Breast epithelium (tissue), 4 donors: ENCODE data around the gene SELPLG. TPM values are rescaled to one million over a fixed set of nuclear protein-coding genes. Genes with fewer than 3 reads are reported as not detected.

ENCODE experiments used
- DNase-seq, 2 donors: peaks; one replicate each; pipeline ENCODE4 v3.0.0-alpha.2; 2019; ENCODE audit warnings: low spot score in 2 of 2
- H3K27ac ChIP-seq, 2 donors: fragments of 200-600 bp; sonication (generic) in 1 of 2; one replicate each; pipeline ENCODE4 v1.5.1; 2016 to 2019; ENCODE audit warnings: mild to moderate bottlenecking in 1 of 2
- H3K27me3 ChIP-seq, 2 donors: fragments of 200-600 bp; sonication (generic) in 1 of 2; one replicate each; pipeline versions ENCODE4 v1.5.1 to v1.6.0; 2017 to 2019; ENCODE audit warnings: control low read depth in 1 of 2, mild to moderate bottlenecking in 1 of 2
- H3K36me3 ChIP-seq: fragments of 200-600 bp; one replicate; pipeline ENCODE4 v1.5.1; 2019
- H3K4me1 ChIP-seq, 2 donors: fragments of 200-600 bp; sonication (generic); one replicate each; pipeline ENCODE4 v1.5.1; 2016 to 2019; ENCODE audit warnings: control low read depth in 1 of 2
- H3K4me3 ChIP-seq, 3 donors: fragments of 200-600 bp; sonication (generic); 1 replicate in 2 of 3; 2 replicates in 1 of 3; pipeline ENCODE4 v1.5.1; 2016 to 2019; ENCODE audit warnings: mild to moderate bottlenecking in 3 of 3, moderate library complexity in 2 of 3
- H3K9me3 ChIP-seq, 2 donors: fragments of 200-600 bp; sonication (generic) in 1 of 2; one replicate each; pipeline ENCODE4 v1.5.1; 2016 to 2019; ENCODE audit warnings: control low read depth in 1 of 2
- CTCF ChIP-seq, 3 donors: fragments of 450-650 bp; IDR thresholded peaks; one replicate each; pipeline ENCODE4 v1.5.1; 2016 to 2017; ENCODE audit warnings: antibody characterized with exemption in 3 of 3, mild to moderate bottlenecking in 3 of 3, moderate library complexity in 3 of 3
- POLR2A ChIP-seq: fragments of 450-650 bp; IDR thresholded peaks from one replicate; pipeline ENCODE4 v1.6.1; 2016; ENCODE audit warnings: antibody characterized with exemption, mild to moderate bottlenecking, moderate library complexity
- POLR2AphosphoS5 ChIP-seq, 3 donors: sonication (generic); formaldehyde crosslinking; IDR thresholded peaks; one replicate each; pipeline ENCODE4 v1.6.1; 2017; ENCODE audit warnings: antibody characterized with exemption in 3 of 3
- intact Hi-C: fragments of 100-400 bp; cut with DNase I; formaldehyde crosslinking; loops from one replicate; pipeline ENCODE4 v1.15.1; 2023; ENCODE audit warnings: low total_unique reads
- total RNA-seq, 3 donors: library from RNA; depleted of rRNA; stranded (reverse); fragments of >200 nt; gene quantifications; one replicate each; pipeline ENCODE4 v1.1.0, GENCODE V29; 2016

The SELPLG gene
- total RNA-seq, 3 donors from 2014 or later: 5.2 to 16.6 (median 6.7) TPM

DNA sequence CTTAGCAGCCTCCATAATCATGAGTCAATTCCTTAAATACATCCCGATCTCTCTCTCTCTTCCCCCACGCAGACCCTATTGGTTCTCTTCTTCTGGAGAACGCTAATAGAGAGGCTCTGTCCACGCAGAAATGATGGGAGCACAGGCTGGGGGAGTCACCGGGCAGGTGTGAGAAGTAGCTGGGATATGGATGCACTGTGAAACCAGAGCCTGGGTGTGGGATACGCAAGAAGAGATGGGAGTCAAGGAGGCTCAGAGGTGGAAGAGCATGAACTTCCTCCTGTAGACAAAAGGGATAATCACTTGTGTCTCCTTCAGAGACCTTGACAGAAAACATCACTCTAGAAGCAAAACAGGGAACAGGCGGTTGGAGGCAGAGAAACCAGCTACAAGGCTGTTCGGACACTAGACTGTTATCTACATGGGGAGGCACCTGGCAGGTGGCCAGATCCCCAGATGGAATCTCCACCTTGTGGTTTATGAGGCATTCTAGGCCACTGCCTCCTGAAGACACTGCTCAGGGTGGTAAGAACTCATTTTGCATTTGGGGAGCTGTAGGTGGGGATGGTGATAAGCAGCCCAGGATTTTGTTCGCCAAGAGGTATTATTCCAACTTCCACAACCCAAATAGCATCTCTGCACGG lies 7.2 kb upstream of the SELPLG start:
- H3K4me3 ChIP-seq: no peak overlapping the region
- intact Hi-C loops: no loop called here
- H3K9me3 ChIP-seq: no peaks in the 10 kb centered on the region
- H3K27me3 ChIP-seq: no peaks in the 10 kb centered on the region
- H3K4me1 ChIP-seq: no peaks in the 10 kb centered on the region
- no peak for TF ChIP-seq POLR2A
- DNase-seq: no peak
- peak overlapping the region in 1 of 2 donors; percentile 3 for H3K27ac ChIP-seq
- no peaks in the 10 kb centered on the region for H3K36me3 ChIP-seq

DNA sequence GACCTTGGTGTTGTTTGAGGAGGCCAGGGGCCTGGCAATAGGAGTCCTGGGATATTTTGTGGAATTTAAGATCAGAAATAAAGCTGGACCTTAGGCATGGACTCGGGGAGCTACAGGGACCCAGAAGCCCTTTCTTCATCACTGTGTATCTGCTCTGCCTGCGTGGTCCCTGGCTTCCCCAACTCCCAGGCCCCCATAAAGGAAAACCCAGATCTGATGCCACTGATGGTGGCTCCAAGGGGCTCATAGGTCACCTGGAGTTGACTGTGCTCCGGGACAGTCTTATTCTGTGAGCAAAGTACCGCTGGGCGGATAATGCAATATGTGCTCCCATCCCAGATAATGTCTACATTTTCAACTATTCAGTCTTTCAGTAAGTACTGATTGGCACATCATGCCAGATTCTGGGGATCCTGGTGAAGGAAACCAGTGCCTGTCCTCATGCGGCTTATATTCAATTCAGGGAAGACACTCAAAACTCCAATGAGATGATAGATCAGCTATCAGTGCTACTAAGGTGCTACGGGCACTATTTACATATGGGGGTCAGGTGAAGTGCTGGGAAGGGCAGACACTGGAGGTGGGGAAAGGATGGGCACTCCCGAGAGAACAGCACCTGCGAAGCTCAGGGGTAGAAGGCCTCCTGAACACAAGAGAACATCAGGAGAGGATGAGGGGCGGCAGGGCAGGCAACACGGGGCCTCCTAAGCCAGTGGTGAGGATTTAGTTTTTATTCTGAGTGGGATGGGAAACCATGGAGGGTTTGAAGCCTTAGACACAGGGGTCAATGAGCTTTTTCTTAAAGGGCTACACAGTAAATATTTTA lies 5.5 kb upstream of the SELPLG start:
- Histone ChIP-seq H3K4me3 (no peak overlapping the region), H3K36me3 (no peaks in the 10 kb centered on the region), H3K27me3 (no peaks in the 10 kb centered on the region), H3K27ac (peak overlapping the region in 1 of 2 donors; percentile 25), H3K4me1 (no peaks in the 10 kb centered on the region), H3K9me3 (no peaks in the 10 kb centered on the region)
- DNase-seq: no peak
- intact Hi-C loops: no loop called here
- TF ChIP-seq POLR2A (no peak), CTCF (IDR thresholded peaks at IDR 0.05) (no peak), POLR2AphosphoS5 (IDR thresholded peaks at IDR 0.05) (no peak)

GRCh38 chr12:108638141-108638827 lies 4.6 kb upstream of the SELPLG start:
- Histone ChIP-seq H3K36me3 (no peaks in the 10 kb centered on the region), H3K4me1 (no peaks in the 10 kb centered on the region), H3K9me3 (no peaks in the 10 kb centered on the region), H3K27ac (peak overlapping the region; percentile 25 to 42), H3K4me3 (peak overlapping the region in 1 of 3 donors; percentile 44), H3K27me3 (no peaks in the 10 kb centered on the region)
- DNase-seq: no peak
- intact Hi-C loops: no loop called here
- TF ChIP-seq CTCF (IDR thresholded peaks at IDR 0.05): no peak

- H3K36me3 ChIP-seq: no peaks in the 10 kb centered on the region
- no peak overlapping the region for H3K27ac ChIP-seq
- TF ChIP-seq CTCF (IDR thresholded peaks at IDR 0.05) (no peak), POLR2A (no peak), POLR2AphosphoS5 (IDR thresholded peaks at IDR 0.05) (no peak)
- H3K4me1 ChIP-seq: no peaks in the 10 kb centered on the region
- intact Hi-C loops: no loop called here
- H3K27me3 ChIP-seq: no peaks in the 10 kb centered on the region
- no peak for DNase-seq
- no peaks in the 10 kb centered on the region for H3K9me3 ChIP-seq
- H3K4me3 ChIP-seq: no peak overlapping the region
Measured at GRCh38 chr12:108637222-108637971, 3.7 kb upstream of the SELPLG start.

GRCh38 chr12:108635997-108636808 lies 2.5 kb upstream of the SELPLG start:
- intact Hi-C loops: no loop called here
- DNase-seq: no peak
- H3K9me3 ChIP-seq: no peaks in the 10 kb centered on the region
- no peak overlapping the region for H3K4me3 ChIP-seq
- H3K27me3 ChIP-seq: no peaks in the 10 kb centered on the region
- no peaks in the 10 kb centered on the region for H3K4me1 ChIP-seq
- H3K36me3 ChIP-seq: no peaks in the 10 kb centered on the region
- TF ChIP-seq POLR2AphosphoS5 (IDR thresholded peaks at IDR 0.05): no peak
- no peak for TF ChIP-seq CTCF (IDR thresholded peaks at IDR 0.05)
- TF ChIP-seq POLR2A: no peak
- H3K27ac ChIP-seq: no peak overlapping the region
